HG03378 (cell line): ENCODE data around the gene MAP3K5.

Experiments
- ATAC-seq: cut with Tn5 transposase; IDR thresholded peaks from one replicate; pipeline ENCODE4 v1.9.1; 2021; ENCODE audit warnings: mild to moderate bottlenecking, moderate library complexity; ENCODE audit not compliant: unreplicated experiment

The MAP3K5 gene

GRCh38 chr6:136525586-136526195, 266.6 kb downstream of the MAP3K5 start:
- no peak for ATAC-seq

- no peak for ATAC-seq
Observed at GRCh38 chr6:136524936-136525413, 267.3 kb downstream of the MAP3K5 start.

GRCh38 chr6:136524339-136524935, 267.8 kb downstream of the MAP3K5 start:
- no peak for ATAC-seq

- no peak for ATAC-seq
Observed at GRCh38 chr6:136523196-136523595, 269.1 kb downstream of the MAP3K5 start.

- no peak for ATAC-seq
Observed at GRCh38 chr6:136522636-136523035, 269.6 kb downstream of the MAP3K5 start.

- ATAC-seq: no peak
Observed at GRCh38 chr6:136521911-136522310, 270.4 kb downstream of the MAP3K5 start.

GRCh38 chr6:136521427-136521826, 270.9 kb downstream of the MAP3K5 start:
- ATAC-seq: no peak

- ATAC-seq: no peak
Observed at GRCh38 chr6:136520517-136520916, 271.8 kb downstream of the MAP3K5 start.

- ATAC-seq: no peak
Observed at GRCh38 chr6:136517582-136517981, 274.7 kb downstream of the MAP3K5 start.

GRCh38 chr6:136517002-136517401, 275.3 kb downstream of the MAP3K5 start:
- ATAC-seq: no peak

- ATAC-seq: no peak
Observed at GRCh38 chr6:136514591-136514990, 277.7 kb downstream of the MAP3K5 start.

- ATAC-seq: no peak
Observed at GRCh38 chr6:136511926-136512325, 280.4 kb downstream of the MAP3K5 start.

- no peak for ATAC-seq
Observed at GRCh38 chr6:136511397-136511796, 280.9 kb downstream of the MAP3K5 start.

- ATAC-seq: peak; percentile 68
Observed at GRCh38 chr6:136510782-136511181, 281.5 kb downstream of the MAP3K5 start.

GRCh38 chr6:136510299-136510698, 282.0 kb downstream of the MAP3K5 start:
- no peak for ATAC-seq

GRCh38 chr6:136508725-136509392, 283.4 kb downstream of the MAP3K5 start:
- no peak for ATAC-seq
